Measurements from ENCODE around the gene GMDS.

The GMDS gene

GRCh38 chr6:1614448-1615150 is 630.8 kb downstream of the GMDS start:
- DNase-seq (ENCODE audit: low read depth in 3 of 3): no peak

- no peak for DNase-seq (ENCODE audit: low read depth in 3 of 3)
These were observed 631.5 kb downstream of the GMDS start for GRCh38 chr6:1613688-1614447.

- DNase-seq (ENCODE audit: low read depth in 3 of 3): no peak
These were observed 632.1 kb downstream of the GMDS start for GRCh38 chr6:1613346-1613687.

GRCh38 chr6:1612974-1613306 is 632.5 kb downstream of the GMDS start:
- no peak for DNase-seq (ENCODE audit: low read depth in 3 of 3)

DNA sequence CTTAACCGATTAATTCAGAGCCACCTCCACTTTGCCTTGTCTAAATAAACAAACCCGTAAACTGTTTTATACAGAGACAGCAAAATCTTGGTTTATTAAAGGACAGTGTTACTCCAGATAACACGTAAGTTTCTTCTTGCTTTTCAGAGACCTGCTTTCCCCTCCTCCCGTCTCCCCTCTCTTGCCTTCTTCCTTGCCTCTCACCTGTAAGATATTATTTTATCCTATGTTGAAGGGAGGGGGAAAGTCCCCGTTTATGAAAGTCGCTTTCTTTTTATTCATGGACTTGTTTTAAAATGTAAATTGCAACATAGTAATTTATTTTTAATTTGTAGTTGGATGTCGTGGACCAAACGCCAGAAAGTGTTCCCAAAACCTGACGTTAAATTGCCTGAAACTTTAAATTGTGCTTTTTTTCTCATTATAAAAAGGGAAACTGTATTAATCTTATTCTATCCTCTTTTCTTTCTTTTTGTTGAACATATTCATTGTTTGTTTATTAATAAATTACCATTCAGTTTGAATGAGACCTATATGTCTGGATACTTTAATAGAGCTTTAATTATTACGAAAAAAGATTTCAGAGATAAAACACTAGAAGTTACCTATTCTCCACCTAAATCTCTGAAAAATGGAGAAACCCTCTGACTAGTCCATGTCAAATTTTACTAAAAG is 633.0 kb downstream of the GMDS start:
- DNase-seq (ENCODE audit: low read depth in 3 of 3): no peak

GRCh38 chr6:1611572-1612298 is 633.7 kb downstream of the GMDS start:
- no peak for DNase-seq (ENCODE audit: low read depth in 3 of 3)

GRCh38 chr6:1611322-1611571 is 634.2 kb downstream of the GMDS start:
- no peak for DNase-seq (ENCODE audit: low read depth in 3 of 3)

DNA sequence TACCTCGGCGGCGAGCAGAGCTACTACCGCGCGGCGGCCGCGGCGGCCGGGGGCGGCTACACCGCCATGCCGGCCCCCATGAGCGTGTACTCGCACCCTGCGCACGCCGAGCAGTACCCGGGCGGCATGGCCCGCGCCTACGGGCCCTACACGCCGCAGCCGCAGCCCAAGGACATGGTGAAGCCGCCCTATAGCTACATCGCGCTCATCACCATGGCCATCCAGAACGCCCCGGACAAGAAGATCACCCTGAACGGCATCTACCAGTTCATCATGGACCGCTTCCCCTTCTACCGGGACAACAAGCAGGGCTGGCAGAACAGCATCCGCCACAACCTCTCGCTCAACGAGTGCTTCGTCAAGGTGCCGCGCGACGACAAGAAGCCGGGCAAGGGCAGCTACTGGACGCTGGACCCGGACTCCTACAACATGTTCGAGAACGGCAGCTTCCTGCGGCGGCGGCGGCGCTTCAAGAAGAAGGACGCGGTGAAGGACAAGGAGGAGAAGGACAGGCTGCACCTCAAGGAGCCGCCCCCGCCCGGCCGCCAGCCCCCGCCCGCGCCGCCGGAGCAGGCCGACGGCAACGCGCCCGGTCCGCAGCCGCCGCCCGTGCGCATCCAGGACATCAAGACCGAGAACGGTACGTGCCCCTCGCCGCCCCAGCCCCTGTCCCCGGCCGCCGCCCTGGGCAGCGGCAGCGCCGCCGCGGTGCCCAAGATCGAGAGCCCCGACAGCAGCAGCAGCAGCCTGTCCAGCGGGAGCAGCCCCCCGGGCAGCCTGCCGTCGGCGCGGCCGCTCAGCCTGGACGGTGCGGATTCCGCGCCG is 634.7 kb downstream of the GMDS start:
- no peak for DNase-seq (ENCODE audit: low read depth in 3 of 3)

- no peak for DNase-seq (ENCODE audit: low read depth in 3 of 3)
These were observed 635.5 kb downstream of the GMDS start, which contains the start of gene FOXC1 for GRCh38 chr6:1609648-1610496. Gene FOXC1, plus strand, starts transcription at chr6:1609915. Its CDS starts 531 bp downstream, at chr6:1610446.

- no peak for DNase-seq (ENCODE audit: low read depth in 3 of 3)
These were observed 636.3 kb downstream of the GMDS start for GRCh38 chr6:1609041-1609647.

GRCh38 chr6:1608222-1609040 is 637.0 kb downstream of the GMDS start:
- DNase-seq (ENCODE audit: low read depth in 3 of 3): no peak

DNA sequence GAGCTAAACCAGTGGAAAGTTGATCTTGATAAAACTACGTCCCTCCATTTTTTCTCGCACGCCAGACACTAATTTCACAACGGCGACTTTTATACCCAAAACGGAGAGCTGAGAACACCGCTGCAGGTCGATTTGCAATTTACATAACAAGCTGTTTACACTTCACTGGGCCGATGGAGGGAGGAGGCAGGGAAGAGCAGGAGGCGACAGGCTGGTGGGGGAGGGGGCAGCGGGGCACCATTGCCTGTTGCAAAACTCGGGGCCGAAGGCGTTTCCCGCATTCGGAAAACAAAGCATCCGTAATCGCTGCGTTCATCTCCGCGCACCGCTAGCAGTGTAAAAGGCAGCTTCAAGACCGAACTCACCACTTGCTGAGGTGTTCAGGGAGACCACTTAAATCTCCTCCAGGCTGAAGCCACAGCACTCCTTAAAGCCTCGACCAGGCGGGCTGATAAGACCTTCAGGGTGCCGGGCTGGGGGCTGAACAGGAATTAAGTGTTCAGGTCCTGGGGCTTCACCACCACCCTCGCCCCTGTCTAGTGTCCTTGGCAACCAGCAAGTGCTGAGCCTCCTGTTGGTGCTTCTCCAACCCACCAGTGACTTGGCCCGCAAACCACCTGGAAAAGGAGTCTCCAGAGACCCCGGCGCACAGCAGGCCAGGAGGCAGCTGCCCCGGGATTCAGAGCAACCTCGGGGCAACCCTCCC is 637.7 kb downstream of the GMDS start:
- no peak for DNase-seq (ENCODE audit: low read depth in 3 of 3)

- no peak for DNase-seq (ENCODE audit: low read depth in 3 of 3)
These were observed 638.5 kb downstream of the GMDS start for GRCh38 chr6:1606780-1607515.

- DNase-seq (ENCODE audit: low read depth in 3 of 3): no peak
These were observed 639.3 kb downstream of the GMDS start for GRCh38 chr6:1605893-1606779.

GRCh38 chr6:1605004-1605892 is 640.2 kb downstream of the GMDS start:
- DNase-seq (ENCODE audit: low read depth in 3 of 3): no peak
